GM19372 (cell line): Measurements from ENCODE around the gene A1BG.

Experiments used
- ATAC-seq: cut with Tn5 transposase; IDR thresholded peaks from one replicate; pipeline ENCODE4 v1.9.1; 2021; ENCODE audit warnings: mild to moderate bottlenecking, low read depth, moderate library complexity; ENCODE audit not compliant: unreplicated experiment

The A1BG gene, protein sequence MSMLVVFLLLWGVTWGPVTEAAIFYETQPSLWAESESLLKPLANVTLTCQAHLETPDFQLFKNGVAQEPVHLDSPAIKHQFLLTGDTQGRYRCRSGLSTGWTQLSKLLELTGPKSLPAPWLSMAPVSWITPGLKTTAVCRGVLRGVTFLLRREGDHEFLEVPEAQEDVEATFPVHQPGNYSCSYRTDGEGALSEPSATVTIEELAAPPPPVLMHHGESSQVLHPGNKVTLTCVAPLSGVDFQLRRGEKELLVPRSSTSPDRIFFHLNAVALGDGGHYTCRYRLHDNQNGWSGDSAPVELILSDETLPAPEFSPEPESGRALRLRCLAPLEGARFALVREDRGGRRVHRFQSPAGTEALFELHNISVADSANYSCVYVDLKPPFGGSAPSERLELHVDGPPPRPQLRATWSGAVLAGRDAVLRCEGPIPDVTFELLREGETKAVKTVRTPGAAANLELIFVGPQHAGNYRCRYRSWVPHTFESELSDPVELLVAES

DNA sequence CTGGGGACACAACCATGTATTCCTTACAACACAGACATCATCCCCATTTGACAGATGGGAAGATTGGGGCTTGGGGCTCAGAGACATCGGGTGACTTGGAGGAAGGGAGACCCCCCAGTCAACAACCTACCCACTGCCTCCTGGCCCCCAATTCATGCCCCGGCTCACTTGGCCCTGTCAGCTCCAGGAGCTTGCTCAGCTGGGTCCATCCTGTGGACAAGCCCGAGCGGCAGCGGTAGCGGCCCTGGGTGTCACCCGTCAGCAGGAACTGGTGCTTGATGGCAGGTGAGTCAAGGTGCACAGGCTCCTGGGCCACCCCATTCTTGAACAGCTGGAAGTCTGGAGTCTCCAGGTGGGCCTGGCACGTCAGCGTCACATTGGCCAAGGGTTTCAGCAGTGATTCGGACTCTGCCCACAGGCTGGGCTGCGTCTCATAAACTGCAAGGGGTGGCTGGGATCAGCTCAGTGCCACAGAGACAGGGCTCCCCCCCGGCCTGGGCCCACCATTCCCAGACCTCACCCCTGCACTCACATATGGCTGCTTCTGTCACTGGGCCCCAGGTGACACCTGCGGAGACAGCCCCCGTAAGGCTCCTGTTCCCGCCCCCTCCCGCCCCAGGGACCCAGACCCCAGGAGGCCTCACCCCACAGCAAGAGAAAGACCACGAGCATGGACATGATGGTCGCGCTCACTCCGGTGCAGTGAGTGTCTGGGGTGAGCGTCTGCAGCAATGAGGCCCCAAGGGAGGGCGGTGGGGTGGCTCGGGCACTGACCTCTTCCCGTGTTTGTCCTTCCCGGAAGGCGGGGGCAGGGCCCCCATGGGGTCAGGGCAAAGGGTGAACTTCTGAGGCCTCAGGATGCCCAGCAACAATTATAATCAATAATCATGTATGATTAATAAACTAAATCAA lies at the start of gene A1BG:
Gene A1BG, minus strand, starts transcription at position 733 of the 912 bp plus-strand sequence. Its CDS starts 55 bp downstream, at position 678.
- no peak for ATAC-seq

DNA sequence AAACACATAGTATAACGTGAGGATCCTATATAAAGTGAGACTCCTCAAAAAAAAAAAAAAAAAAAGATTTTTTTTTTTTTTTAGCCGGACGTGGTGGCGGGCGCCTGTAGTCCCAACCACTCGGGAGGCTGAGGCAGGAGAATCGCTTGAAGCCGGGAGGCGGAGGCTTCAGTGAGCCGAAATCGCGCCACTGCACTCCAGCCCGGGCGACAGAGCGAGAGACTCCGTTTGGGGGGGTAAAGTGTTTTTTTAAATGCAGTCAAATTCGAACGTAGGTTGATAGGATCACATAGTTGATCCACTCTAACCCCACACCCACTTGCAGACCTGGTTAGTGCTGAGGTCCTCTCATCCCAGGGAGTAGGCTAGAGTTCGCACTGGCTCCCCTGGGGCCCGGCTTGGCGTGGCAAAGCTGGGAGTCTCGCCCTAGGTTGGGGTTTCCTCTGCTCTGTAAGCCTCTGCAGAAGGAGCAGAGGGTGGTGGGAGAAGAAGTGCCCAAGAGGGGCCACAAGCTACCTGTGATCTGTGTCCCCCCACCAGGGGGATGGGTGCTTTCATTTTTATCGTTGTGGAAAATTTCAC lies 48.6 kb upstream of the A1BG start:
- no peak for ATAC-seq

DNA sequence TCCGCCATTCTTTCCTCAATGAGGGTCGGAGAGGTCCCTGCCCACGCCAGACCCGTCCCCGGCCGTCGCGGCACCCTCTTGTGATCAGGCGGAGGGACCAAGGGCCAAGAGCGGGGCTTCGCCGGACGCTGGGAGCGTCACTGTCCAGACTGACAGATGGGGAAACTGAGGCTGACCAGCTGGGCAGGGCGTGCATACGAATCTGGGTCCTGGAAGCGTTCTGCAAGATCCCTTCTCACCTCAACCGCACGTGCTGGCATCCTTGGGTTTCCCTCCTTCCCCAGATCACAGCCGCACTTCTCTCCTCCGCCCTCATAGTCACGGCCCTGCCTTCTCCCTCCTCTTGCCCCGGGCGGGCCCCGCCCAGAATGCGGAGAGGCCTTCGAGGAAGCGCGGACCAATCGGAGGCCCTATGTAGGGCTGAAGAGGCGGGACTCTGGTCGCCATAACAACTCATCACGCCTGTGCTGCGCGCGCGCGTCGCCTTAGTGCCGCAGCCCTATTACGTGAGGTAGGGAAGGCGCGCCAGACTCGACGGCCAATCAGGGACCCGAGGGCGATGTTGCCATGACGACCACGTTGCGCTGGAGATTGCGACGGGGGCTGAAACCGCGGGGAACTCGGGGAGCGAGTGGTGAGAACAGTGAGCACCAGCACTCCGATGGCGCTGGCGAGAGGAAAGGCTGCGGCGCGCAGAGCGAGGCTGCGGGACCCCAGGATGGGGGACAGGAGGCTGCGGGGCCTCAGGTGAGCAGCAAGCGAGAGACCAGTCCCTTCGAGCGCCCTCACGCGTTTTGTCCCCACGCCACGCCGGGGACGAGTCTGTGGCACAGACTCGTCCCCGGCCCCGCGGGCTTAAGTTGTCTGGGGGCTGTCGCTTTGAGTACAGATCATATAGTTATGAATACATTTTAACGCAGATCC lies 47.9 kb upstream of the A1BG start:
- peak; percentile 99 for ATAC-seq

DNA sequence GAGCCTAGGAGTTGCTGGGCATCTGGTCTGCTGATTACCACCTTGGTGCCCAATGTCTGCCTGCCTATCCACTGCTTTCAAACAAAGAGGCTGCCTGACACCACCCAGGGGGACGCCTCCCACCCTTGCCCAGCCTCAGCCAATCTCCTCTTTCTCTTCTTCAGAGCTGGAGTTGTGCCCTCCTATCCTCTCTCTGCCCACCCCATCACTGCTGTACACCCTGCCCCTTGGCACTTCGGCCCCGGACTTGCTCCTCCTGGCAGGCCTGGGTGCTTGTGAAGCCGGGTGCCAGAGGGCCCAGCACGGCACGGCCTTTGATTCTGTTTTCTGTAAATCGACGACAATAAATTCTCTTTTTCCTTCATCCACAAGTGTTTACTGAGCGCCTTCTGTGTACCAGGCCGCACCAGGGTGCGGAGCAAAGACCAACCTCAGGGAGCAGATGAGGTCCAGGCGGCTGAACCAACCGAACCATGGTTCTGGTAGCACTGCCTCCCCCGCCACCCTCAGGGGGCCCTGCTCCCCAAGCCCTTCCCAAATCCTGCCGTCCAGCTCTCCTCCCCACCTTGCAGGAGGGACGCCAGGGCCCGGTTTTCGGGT lies 47.1 kb upstream of the A1BG start:
- no peak for ATAC-seq

DNA sequence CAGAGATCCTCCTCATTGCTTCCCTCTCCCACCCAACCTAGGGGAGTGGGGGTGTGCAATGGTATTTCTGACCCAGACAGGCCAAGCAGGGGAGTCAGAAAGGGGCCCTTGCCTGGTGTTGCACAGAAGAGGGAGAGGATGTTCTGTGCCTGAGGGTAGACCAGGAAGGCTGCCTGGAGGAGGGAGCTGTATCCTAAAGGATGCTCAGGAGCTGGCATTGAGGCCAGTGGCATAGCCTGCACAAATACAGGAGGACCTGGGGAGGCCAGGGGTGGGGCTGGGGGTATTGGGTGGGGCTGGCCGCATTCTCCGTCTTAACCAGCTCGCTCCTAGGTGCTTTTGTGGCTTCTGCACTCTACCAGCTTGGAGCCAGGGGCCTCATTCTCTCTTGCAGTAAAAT lies 46.6 kb upstream of the A1BG start:
- no peak for ATAC-seq

DNA sequence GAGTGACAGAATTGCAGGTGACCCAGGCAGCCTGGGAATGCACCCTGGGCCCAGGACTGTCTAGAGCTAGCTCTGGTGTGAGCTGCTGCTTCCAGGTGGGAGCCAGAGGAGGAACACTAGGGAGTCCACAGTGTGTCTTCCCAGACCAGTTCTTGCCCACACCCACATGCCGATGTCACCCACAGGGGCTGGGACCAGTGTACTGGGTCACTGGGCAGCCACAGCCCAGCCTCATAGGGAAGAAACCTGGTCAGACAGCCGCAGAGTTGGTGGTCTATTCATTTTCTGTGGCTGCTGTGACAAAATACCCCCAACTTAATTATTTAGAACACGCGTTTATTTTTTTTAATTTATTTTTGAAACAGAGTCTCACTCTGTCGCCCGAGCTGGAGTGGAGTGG lies 45.3 kb upstream of the A1BG start:
- no peak for ATAC-seq

DNA sequence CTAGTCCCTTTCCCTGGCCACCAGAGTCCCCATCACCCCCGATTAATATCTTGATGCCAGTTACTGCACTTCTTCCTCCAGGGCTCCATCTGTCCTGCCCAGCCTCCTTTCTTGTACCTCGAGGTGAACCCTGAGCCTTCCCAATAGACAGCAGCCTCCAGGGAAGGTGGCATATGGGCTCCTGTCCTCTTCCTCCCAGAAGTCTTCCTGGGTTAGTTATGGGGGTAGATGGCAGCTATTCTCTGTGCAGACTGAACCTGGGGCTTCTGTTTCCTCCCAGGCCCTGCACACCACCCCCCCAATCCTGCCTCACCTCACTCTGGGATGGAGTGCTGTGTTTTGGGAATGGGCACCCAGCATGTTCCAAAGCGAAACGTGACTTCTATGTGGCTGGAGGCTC lies 44.8 kb upstream of the A1BG start:
- no peak for ATAC-seq

DNA sequence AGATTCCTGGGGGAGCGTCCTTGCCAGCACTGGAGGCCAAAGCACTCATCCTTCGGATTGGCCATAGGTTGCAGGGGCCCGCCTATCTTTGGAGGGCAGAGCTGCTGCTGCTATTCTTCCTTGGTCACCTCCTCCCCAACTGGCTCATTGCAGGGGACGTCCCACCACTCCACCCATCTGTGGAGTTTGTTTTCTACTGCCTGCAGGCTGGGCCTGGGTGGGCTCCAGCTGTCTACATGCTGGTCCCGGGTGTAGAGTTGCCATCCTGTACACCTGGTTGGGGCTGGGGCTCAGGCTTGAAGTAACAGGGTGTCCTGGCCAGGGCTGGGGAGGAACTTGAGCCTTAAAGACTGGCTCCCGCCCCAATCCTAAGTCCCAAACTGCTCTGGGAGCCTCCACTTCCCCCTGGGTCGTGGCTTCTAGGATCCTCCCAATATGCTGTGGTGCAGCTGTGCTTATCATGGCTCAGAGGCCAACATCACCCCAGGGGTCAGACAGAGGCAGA lies 44.3 kb upstream of the A1BG start:
- ATAC-seq: no peak

DNA sequence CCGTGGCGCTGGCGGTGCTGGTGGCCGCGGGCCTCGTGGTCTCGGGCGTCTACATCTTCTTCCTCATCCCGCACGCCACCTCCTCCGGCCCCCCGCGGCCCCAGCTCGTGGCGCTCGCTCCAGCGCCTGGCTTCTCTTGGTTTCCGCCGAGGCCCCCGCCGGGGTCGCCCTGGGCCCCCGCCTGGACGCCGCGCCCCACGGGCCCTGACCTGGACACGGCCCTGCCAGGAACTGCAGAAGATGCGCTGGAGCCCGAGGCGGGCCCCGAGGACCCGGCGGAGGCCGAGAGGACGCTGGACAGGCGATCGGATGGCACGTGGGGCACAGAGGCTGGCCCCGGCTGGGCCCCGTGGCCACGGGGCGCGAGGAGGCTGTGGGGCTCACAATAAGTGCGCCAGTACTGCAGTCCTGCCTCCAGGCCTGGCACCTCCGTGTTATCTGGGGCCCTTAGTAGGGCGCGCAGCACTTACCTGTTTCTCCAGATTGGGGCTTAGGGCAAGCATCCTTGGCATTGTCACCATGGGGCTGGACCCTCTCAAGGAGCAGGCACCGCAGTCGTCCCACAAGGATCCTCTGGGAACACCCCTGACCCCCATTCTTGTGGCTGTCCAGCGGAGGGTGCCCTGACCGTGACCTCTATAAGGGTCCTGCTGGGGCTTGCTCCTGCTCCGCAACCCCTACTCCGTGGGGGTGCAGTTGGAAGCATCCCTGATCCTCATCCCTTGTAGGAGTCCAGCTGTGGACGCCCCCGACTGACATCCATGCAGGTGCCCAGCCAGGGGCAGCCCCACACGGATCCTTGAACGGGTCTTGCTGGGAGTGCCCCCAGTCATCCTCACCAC lies 43.6 kb upstream of the A1BG start:
- no peak for ATAC-seq

DNA sequence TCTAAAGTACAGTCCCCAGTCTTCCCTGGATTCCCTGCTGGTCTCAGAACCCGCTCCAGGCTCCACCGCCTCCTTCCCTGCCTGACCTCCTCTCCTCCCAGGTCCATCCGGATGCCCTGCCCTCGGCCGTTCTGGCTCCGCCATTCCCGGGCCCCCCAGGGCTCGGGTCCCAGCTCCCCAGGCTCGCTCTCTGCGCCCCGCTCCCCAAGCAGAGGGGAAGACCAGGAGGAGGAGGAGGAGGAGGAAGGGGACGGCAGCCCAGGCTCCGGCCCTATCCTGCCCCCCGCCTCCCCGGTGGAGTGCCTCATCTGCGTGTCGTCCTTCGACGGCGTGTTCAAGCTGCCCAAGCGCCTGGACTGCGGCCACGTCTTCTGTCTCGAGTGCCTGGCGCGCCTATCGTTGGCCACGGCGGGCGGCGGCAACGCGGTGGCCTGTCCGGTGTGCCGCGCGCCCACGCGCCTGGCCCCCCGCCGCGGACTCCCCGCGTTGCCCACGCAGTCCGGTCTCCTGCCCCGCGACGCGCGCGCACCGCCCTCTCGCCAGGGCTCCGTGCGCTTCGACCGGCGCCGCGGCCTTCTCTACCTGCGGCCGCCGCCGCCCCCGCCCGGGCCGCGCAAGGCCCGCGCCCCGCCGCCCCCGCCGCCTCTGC lies 42.8 kb upstream of the A1BG start:
- no peak for ATAC-seq

DNA sequence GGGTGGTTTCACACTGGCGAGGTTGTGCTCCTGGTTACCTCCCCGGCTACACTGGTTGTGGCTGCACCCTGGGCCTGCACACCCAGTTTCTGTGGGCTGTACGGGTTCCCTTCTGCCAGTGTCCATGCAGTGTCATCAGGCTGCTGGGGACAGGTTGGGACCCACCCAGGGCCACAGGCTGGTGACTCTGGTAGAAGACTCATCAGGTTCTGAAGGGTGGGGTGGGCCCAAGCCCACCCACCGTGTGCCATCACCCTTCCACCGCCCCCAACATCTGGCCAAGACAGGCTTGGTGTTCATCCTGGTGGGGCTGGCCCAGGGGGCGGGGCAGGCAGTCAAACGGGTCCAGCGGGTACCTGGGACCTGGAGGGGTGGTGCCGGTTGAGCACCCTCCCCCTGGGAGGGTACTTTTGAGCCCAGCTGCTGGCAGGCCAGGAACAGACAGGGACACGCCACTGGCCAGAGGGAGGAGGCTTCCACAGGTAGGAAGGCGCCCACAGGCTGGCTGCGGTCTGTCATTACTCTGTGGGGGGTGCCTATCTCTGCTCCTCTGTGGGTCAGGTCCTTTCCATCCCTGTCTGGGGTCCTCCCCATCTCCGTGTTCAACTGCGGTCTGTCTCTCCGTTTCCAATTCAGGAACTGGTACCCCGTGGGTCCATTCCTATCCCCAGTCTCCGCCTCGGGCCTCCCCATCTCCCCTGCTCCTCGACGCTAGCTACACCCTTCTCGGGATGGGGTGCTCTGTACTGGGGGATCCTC lies 42.1 kb upstream of the A1BG start, which contains the start of gene RNF225:
Gene RNF225, plus strand, starts transcription at position 437 of the 759 bp plus-strand sequence. CDS start 434 bp downstream, outside the sequence.
- no peak for ATAC-seq

DNA sequence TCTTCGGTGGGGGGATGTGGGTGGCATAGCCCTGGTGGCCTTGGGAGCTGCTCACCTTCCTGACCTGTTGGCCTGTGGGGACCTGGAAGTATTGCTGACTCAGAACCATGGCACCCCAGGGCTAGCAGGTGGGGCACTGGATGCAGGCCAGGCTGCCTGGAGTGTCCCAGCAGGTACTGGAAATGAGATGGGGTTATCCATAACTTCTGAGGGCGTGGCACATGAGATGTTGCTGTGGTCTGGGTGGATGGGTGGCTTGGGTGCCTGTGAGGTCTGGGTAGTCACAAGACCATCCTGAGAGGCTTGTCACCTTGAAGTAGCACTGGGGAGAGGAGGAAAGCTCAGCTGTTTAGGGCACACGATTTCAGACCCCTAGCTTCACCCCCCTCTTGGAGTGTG lies 41.5 kb upstream of the A1BG start:
- no peak for ATAC-seq

DNA sequence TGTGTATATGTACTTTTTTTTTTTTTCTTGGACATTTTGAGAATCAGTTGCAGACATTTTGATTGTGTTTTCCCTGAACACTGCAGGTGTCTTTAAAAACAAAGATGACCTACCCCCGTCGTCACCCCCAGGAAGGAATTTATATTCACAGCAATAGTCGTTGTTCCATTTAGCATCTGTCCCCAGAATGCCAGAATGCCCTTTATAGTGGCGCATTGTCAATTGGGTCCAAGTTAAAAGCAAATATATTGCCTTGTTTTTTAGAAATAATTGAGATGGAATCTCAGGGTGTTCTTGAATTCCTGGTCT lies 40.4 kb upstream of the A1BG start:
- ATAC-seq: no peak

DNA sequence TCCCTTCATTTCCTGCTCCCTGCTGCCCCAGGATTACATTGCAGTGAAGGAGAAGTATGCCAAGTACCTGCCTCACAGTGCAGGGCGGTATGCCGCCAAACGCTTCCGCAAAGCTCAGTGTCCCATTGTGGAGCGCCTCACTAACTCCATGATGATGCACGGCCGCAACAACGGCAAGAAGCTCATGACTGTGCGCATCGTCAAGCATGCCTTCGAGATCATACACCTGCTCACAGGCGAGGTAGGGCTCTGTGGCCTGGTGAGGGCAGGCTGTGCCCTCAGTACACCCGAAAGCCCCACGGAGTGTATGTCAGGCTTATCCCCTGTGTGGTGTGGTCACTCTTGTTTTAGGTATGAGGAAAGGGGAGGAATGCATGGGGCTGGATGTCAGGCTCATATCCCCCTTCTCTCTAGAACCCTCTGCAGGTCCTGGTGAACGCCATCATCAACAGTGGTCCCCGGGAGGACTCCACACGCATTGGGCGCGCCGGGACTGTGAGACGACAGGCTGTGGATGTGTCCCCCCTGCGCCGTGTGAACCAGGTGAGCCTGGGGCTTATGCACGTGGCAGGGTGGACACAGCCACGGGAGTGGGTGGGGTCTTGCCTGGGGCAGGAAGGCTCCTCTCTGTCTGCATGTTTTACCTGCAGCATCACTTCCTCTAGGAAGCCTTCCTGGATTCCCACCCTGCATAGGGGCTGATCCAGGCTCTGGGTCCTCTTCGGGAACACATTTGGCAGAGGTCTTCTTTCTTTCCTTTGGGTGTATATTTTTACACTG lies 39.8 kb upstream of the A1BG start:
- ATAC-seq: no peak

DNA sequence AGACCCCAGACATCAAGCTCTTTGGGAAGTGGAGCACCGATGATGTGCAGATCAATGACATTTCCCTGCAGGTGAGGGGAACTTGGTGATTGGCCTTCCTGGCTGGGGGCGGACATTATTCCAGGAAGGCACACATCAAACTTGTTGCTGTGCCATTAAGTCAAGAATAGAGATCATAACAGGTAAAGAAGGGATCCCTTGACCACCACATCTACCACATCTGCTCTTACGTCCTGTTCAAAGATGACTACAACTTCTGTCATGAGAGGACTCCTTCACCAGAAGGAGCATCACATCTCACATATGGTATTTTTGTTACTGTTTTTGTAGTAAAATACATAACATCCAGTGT lies 34.9 kb upstream of the A1BG start:
- ATAC-seq: no peak

DNA sequence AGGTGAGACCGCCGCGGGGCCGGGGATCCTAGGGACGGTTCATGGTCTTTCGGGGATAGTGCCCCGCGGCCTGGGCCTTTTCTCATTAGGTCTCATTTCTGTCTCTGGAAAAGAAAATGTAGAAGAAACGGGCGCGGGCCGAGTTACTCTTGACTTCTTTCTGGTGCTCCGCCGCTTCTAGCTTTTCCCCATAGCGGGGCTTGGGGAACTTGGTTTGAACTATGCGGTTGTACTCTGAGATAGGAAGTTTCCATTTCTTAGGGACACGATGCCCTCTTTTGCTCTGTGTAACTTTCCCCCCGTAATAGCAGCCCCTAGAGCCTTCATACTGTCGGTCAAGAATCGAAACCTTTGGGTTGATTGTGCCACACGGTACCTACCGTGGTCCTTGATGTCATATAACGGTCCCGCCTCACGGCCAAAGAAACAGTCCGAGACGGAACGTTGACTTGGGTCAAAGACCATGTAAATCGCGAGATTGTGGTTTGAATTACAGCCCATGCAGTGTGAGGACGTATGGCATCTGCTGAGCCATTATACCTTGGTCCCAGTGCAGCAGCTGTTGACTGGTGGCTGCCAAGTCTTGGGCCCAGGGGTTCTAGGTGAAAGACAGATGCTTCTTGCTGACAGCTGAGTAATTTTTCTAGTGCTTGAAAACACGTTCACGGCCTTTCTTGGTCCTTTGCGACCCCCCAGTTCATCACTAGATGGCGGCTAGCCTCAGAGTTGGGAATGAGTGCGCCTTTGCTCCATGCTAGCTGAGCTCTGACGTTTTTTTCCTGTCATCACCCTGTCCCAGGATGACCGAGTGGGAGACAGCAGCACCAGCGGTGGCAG lies 34.3 kb upstream of the A1BG start:
- no peak for ATAC-seq
